ENCODE results near the gene GPX3.

GPX3 gene, protein sequence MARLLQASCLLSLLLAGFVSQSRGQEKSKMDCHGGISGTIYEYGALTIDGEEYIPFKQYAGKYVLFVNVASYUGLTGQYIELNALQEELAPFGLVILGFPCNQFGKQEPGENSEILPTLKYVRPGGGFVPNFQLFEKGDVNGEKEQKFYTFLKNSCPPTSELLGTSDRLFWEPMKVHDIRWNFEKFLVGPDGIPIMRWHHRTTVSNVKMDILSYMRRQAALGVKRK

DNA sequence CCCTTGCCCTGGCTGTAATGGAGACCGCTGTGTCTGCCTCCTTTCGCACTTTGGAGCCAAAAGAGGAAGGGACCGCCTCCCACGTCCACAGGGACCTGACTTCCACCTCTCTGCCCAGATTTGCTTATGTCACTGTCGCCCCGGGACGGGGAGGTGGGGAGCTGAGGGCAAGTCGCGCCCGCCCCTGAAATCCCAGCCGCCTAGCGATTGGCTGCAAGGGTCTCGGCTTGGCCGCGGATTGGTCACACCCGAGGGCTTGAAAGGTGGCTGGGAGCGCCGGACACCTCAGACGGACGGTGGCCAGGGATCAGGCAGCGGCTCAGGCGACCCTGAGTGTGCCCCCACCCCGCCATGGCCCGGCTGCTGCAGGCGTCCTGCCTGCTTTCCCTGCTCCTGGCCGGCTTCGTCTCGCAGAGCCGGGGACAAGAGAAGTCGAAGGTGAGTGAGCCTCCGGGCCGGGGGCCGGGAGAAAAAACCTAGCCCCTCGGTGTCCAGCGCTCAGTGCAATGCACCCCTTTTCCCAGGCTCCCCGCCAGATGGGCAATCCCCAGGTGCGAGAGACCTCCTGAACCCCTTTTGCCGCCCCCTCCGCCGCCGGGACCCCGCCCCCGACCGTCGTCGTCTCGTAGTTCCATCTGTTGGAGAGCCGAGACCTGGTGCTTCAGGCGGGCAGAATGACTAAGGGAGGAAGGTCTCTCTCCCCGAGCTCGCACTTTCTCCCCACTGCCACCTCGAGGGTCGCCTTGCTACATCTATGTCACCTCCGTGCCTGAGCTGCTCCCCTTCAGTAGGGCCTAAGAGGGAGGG lies at the start of gene GPX3:
Gene GPX3, plus strand, starts transcription at position 288 of the 807 bp plus-strand sequence. Its CDS starts 64 bp downstream, at position 352.
- TF ChIP-seq, protein P1, sequence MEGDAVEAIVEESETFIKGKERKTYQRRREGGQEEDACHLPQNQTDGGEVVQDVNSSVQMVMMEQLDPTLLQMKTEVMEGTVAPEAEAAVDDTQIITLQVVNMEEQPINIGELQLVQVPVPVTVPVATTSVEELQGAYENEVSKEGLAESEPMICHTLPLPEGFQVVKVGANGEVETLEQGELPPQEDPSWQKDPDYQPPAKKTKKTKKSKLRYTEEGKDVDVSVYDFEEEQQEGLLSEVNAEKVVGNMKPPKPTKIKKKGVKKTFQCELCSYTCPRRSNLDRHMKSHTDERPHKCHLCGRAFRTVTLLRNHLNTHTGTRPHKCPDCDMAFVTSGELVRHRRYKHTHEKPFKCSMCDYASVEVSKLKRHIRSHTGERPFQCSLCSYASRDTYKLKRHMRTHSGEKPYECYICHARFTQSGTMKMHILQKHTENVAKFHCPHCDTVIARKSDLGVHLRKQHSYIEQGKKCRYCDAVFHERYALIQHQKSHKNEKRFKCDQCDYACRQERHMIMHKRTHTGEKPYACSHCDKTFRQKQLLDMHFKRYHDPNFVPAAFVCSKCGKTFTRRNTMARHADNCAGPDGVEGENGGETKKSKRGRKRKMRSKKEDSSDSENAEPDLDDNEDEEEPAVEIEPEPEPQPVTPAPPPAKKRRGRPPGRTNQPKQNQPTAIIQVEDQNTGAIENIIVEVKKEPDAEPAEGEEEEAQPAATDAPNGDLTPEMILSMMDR (IDR thresholded peaks at IDR 0.05): no peak

DNA sequence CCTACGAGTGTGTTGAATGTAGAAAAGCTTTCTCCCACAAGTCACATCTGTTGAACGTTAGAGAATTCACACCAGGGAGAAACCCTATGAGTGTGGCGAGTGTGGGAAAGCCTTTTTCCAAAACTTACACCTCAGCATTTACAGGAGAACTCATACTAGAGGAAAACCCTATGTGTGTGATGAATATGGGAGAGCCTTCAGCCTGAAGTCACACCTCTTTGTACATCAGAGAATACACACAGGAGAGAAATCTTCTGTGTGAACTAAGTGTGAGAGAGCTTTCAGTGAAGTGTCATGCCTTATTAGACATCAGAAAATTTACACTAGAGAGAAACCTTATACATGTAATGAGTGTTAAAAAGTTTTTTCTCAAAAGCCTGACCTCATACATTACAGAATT lies 41.8 kb upstream of the GPX3 start:
- TF ChIP-seq, protein P1 (IDR thresholded peaks at IDR 0.05): no peak

DNA sequence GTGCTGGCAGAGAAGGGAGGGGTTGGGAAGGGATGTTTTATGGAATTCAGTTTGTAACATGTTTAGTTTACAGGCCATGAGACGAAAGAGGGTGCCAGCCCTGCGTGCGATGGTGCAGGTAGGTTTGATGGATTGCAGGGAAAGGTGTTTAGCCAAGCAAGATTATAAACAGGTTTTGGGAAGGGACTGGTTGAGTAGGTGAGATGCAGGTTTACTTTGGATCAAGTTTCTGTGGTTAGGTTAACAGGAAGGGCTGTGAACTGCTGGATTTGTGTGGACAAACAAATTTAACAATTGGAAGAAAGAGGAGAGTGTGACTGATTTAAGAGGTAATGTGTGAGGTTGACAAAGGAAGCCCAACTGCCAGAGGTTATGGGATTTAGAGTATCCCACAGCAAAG lies 32.6 kb upstream of the GPX3 start:
- TF ChIP-seq, protein P1 (IDR thresholded peaks at IDR 0.05): no peak

DNA sequence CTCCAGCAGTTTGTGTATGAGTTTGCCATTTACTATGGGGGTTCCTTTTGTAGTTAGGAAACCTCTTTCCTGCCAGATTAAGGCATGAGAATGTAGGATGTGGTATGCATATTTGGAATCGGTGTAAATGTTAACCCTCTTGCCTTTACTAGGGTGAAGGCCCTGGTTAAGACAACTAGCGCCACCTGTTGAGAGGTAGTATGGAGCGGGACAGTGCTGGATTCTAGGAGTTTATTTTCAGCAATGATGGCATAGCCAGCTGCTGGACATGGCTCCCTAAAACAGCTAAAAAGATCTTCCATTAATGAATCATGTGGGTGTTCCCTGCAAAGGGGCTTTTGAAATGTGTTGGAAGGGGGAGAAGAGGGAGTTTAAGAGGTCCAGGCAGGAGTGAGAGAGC lies 30.7 kb upstream of the GPX3 start:
- TF ChIP-seq, protein P1 (IDR thresholded peaks at IDR 0.05): peak; percentile 28; the same call in 1 of the 2 replicates

DNA sequence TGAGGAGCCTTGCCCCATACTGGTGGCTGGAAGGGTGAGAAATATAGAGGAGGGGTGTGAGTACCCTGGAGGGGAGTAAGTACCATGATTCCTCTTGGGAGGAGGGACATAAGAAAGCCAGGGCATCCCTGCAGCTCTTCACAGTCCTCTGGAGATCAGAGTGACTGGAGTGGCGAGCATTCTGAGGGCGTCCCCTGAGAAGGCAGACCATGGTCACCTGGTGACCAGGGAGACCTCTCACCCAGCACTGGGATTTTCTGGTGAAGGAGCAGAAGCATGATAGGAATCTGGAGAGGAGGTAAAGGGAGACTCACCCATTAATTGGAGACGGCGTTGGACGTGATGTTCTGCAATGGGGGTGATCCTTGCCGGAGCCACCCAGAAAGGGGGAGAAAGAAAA lies 27.7 kb upstream of the GPX3 start:
- TF ChIP-seq, protein P1 (IDR thresholded peaks at IDR 0.05): no peak

DNA sequence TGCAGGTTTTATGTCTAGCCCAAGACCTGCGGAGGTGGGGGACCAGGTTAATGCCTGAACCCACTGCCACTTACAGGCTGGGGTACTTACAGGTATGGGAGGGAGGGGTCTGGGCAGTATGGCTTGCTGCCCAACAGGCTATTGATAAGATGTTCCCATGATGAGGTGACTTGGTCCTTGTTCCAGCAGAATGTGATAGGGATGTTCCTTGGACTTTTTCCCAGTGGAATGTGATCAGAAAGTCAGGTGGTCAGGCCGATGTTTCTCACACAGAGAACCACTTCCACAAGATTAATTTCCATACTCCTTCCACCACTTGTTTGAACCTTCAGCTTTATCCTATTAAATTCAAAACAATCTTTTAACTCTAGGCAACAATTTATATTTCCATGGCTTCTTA lies 27.0 kb upstream of the GPX3 start:
- TF ChIP-seq, protein P1 (IDR thresholded peaks at IDR 0.05): no peak

DNA sequence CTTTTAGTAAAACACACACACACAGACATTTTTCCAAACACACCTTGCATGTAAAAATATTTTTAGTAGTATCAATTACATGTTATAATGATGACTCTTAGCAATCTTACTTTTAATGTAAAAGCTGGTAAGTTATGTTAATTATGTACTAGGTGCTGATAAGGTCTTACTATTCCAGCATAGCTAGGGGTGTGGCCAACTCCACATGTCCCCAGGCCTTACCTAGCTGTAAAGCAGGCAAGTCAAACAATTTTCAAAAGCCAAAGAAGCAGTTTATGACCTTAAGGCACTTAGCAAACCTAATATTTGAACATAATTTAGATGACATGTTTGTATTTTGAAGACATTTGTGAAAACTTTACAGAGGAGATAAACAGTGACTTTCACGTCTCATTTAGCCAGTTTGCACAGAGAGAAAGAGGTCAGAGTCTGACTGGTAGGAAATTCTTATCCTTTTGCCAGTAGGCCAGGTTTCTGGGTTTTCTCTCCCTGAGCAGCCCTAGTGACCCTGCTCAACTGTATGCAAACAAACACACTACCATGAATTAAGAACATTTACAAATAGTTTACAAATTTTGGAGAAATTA lies 26.5 kb upstream of the GPX3 start:
- TF ChIP-seq, protein P1 (IDR thresholded peaks at IDR 0.05): no peak
